ENCODE data around the gene RCC2. TPM values are rescaled to one million over a fixed set of nuclear protein-coding genes. Genes with fewer than 3 reads are reported as not detected.
A peak's percentile ranks its signal among the peaks of the same experiment; 100 is the strongest.

RCC2 gene
- total RNA-seq, 3 donors from 2014 or later (not counting 1 experiment from before 2014, with no cell fraction given), result 55.2 to 76.8 (median 73.2) TPM

DNA sequence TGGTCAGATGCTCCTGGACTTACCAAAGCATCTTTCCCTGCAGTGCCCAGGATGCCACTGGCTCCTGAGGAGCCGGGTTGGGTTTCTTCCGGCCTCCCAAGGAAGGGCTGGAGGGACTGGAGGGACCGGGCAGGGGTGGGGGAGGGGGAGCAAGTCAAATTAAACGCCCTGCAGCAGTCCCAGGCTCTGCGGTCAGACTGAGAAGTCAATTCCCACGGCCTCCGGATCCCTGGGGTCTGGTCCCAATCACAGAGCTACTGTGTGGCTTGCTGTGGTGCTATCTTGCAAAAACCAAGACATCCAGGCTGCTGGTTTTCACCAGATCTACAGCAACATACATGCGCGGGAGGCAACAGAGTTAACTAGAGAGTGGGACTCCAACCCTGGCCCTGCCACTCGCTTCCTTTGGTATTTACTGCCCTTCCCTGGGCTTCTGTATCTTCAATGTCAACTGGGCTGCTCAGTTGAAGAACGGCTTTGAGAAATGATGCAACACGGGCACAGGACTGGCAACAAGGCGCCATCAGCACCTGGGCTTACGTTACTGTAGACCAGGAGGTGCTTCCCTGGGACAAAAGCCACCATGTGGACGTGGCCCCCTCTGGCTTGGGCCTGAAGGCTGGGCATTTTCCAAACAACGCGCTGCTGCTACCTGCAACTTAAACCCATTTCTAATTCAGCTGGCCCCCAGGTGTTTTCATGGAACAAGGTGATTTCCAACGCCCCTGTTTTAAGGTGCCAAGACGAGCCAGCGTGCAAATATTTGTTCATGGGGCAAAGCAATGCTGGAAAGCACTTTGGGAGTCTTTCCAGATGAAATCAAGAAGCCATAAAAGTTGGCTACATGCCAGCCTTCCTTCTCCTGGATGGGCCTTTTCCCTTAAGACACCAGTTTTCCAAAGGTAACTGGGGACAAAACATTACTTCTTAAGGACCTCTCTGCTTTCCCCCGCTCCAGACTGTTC is 11.5 kb downstream of the RCC2 start:
- WGBS (ENCODE audit: insufficient coverage), result 97% methylated on average over 21 of the region's 21 CpGs
- Histone ChIP-seq H3K4me3 (ENCODE audit: low read length) (no peak overlapping the region), H3K27me3 (ENCODE audit: control insufficient read depth, insufficient read depth, low read length) (no peaks in the 10 kb centered on the region), H3K9me3 (ENCODE audit: control insufficient read depth, insufficient read depth, low read length) (no peaks in the 10 kb centered on the region), H3K4me1 (ENCODE audit: control insufficient read depth, insufficient read depth, low read length) (peaks cover 36% of the 10 kb centered on the region), H3K27ac (ENCODE audit: low read length) (no peak overlapping the region), H3K36me3 (ENCODE audit: control insufficient read depth, insufficient read depth, low read length) (peaks cover 57% of the 10 kb centered on the region)
- intact Hi-C loops (cut with micrococcal nuclease), result no loop called here
- H3K4me3 Mint-ChIP-seq, result no peak overlapping the region
- H3K9me3 Mint-ChIP-seq, result no peaks in the 10 kb centered on the region
- no peak overlapping the region for H3K27ac Mint-ChIP-seq
- ATAC-seq (no peak), DNase-seq (no peak)
- peaks cover 29% of the 10 kb centered on the region for H3K36me3 Mint-ChIP-seq
- H3K27me3 Mint-ChIP-seq (ENCODE audit: low read depth in 2 of 2), result no peaks in the 10 kb centered on the region
- H3K4me1 Mint-ChIP-seq, result peaks cover 42 to 43% of the 10 kb centered on the region in 2 donors
- TF ChIP-seq, protein P1, sequence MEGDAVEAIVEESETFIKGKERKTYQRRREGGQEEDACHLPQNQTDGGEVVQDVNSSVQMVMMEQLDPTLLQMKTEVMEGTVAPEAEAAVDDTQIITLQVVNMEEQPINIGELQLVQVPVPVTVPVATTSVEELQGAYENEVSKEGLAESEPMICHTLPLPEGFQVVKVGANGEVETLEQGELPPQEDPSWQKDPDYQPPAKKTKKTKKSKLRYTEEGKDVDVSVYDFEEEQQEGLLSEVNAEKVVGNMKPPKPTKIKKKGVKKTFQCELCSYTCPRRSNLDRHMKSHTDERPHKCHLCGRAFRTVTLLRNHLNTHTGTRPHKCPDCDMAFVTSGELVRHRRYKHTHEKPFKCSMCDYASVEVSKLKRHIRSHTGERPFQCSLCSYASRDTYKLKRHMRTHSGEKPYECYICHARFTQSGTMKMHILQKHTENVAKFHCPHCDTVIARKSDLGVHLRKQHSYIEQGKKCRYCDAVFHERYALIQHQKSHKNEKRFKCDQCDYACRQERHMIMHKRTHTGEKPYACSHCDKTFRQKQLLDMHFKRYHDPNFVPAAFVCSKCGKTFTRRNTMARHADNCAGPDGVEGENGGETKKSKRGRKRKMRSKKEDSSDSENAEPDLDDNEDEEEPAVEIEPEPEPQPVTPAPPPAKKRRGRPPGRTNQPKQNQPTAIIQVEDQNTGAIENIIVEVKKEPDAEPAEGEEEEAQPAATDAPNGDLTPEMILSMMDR (IDR thresholded peaks at IDR 0.05), result no peak

DNA sequence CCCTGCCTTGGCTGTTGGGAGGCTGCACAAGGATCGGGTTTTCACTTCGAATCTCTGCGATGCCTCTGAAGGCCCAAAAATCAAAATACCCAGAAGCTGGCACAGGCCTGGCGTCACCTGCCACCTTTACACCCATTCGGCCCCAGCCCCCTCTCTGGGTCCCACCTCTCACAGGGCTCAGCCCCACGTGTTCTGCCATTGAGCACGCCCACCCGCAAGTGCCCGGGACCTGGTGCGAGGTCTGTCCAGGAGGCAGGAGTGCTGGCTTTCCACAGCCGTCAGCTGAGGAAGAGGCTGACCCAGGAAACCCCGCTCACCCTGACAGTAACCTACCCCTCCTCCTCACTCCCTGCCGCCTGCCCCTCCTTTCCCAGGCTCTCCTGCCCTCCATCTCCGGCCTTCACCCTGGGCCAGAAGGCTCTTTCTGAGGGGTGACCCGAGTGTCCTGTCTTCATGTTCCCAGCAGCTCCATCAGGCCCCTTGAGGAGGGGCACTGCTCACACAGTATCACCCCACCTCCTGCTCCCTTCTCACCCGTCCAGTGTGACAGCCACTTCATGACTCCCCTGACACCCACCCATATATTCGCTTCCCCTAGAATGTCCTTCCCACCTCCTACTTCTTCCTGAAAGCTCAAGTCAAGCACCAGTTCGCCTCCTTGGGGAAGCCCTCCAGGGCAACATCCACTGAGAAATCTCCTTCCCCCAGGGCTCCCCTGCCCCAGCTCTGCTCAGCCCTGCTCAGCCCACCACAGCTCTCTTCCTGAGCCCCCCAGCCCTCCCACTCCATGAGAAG is 13.5 kb downstream of the RCC2 start:
- WGBS (ENCODE audit: insufficient coverage), result 93% methylated on average over 18 of the region's 18 CpGs
- no peak for ATAC-seq
- H3K27me3 ChIP-seq (ENCODE audit: control insufficient read depth, insufficient read depth, low read length), result no peaks in the 10 kb centered on the region
- H3K4me1 ChIP-seq (ENCODE audit: control insufficient read depth, insufficient read depth, low read length), result peaks cover 21% of the 10 kb centered on the region
- Mint-ChIP-seq H3K4me3 (no peak overlapping the region), H3K36me3 (peaks cover 29% of the 10 kb centered on the region), H3K27me3 (ENCODE audit: low read depth in 2 of 2) (no peaks in the 10 kb centered on the region), H3K27ac (peak overlapping the region in 1 of 2 donors; percentile 40), H3K4me1 (peaks cover 33 to 34% of the 10 kb centered on the region in 2 donors), H3K9me3 (no peaks in the 10 kb centered on the region)
- TF ChIP-seq, protein P1 (IDR thresholded peaks at IDR 0.05), result no peak
- DNase-seq, result no peak
- H3K9me3 ChIP-seq (ENCODE audit: control insufficient read depth, insufficient read depth, low read length), result no peaks in the 10 kb centered on the region
- H3K36me3 ChIP-seq (ENCODE audit: control insufficient read depth, insufficient read depth, low read length), result peaks cover 66% of the 10 kb centered on the region
- no peak overlapping the region for H3K27ac ChIP-seq (ENCODE audit: low read length)
- no peak overlapping the region for H3K4me3 ChIP-seq (ENCODE audit: low read length)
- intact Hi-C loops (cut with micrococcal nuclease), result no loop called here

DNA sequence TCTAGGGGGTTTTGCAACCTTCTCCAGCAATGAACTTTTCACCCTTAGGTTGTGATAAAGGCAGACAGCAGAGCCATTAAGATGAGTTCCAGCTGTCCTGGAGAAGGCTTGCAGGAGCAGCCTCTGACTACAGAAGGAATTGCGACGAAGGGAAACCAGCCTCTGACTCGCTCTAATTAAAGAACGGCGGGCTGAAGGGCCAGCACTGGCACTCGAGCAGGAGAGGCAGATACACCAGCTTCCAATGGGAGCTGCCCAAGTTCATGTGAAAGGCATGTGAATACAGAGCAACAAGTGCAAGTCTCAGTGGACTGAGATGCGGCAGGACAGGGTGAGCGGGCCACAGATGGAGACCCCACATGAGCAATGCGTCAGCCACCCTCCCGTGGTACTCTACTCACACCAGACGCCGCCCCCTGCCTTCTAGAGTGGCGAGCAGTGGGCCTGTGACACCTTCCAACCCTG is 15.7 kb downstream of the RCC2 start:
- Histone ChIP-seq H3K9me3 (ENCODE audit: control insufficient read depth, insufficient read depth, low read length) (no peaks in the 10 kb centered on the region), H3K27ac (ENCODE audit: low read length) (no peak overlapping the region), H3K36me3 (ENCODE audit: control insufficient read depth, insufficient read depth, low read length) (peaks cover 83% of the 10 kb centered on the region), H3K4me3 (ENCODE audit: low read length) (no peak overlapping the region), H3K4me1 (ENCODE audit: control insufficient read depth, insufficient read depth, low read length) (peaks cover 1% of the 10 kb centered on the region), H3K27me3 (ENCODE audit: control insufficient read depth, insufficient read depth, low read length) (no peaks in the 10 kb centered on the region)
- no peak for DNase-seq
- no peaks in the 10 kb centered on the region for H3K27me3 Mint-ChIP-seq (ENCODE audit: low read depth in 2 of 2)
- H3K4me3 Mint-ChIP-seq, result no peak overlapping the region
- TF ChIP-seq, protein P1 (IDR thresholded peaks at IDR 0.05), result no peak
- H3K27ac Mint-ChIP-seq, result no peak overlapping the region
- no peak for ATAC-seq
- H3K36me3 Mint-ChIP-seq, result peaks cover 29% of the 10 kb centered on the region
- no peaks in the 10 kb centered on the region for H3K9me3 Mint-ChIP-seq
- intact Hi-C loops (cut with micrococcal nuclease), result loop anchor here (5.0 kb wide), 1 partner anchor 53 kb away; no protein-coding TSS in a partner anchor
- 90% methylated on average over 13 of the region's 13 CpGs for WGBS (ENCODE audit: insufficient coverage)
- peaks cover 23 to 25% of the 10 kb centered on the region in 2 donors for H3K4me1 Mint-ChIP-seq

Data from natural killer cell (primary cell).